HEK293 (cell line): ENCODE data around the gene MAP1LC3A.

Experiments
- GLIS1 ChIP-seq: fragments of 450-650 bp; formaldehyde crosslinking; IDR thresholded peaks from 2 replicates; pipeline ENCODE4 v1.5.1; 2016; ENCODE audit warnings: missing biosample characterization, missing genetic modification characterization
- KLF10 ChIP-seq: fragments of 450-650 bp; IDR thresholded peaks from 2 replicates; pipeline ENCODE4 v1.5.1; 2018; ENCODE audit warnings: missing biosample characterization, mild to moderate bottlenecking, missing genetic modification characterization
- MZF1 ChIP-seq: fragments of 450-650 bp; formaldehyde crosslinking; IDR thresholded peaks from 2 replicates; pipeline ENCODE4 v1.5.1; 2017; ENCODE audit warnings: missing biosample characterization, missing genetic modification characterization, borderline replicate concordance
- PRDM10 ChIP-seq: fragments of 450-650 bp; formaldehyde crosslinking; IDR thresholded peaks from 2 replicates; pipeline ENCODE4 v1.5.1; 2016; ENCODE audit warnings: missing biosample characterization, missing genetic modification characterization
- YY1 ChIP-seq: fragments of 450-650 bp; formaldehyde crosslinking; IDR thresholded peaks from 2 replicates; pipeline ENCODE4 v1.5.1; 2018; ENCODE audit warnings: missing biosample characterization, missing genetic modification characterization
- YY2 ChIP-seq: fragments of 450-650 bp; formaldehyde crosslinking; IDR thresholded peaks from 2 replicates; pipeline ENCODE4 v1.5.1; 2016; ENCODE audit warnings: missing biosample characterization, missing genetic modification characterization
- ZIC2 ChIP-seq: fragments of 450-650 bp; formaldehyde crosslinking; IDR thresholded peaks from 2 replicates; pipeline ENCODE4 v1.5.1; 2016; ENCODE audit warnings: missing biosample characterization, missing genetic modification characterization
- ZNF114 ChIP-seq: fragments of 450-650 bp; formaldehyde crosslinking; IDR thresholded peaks from 2 replicates; pipeline ENCODE4 v1.5.0; 2017; ENCODE audit warnings: missing biosample characterization, missing genetic modification characterization
- ZNF133 ChIP-seq: fragments of 450-650 bp; formaldehyde crosslinking; IDR thresholded peaks from 2 replicates; pipeline ENCODE4 v1.5.1; 2016; ENCODE audit warnings: missing biosample characterization, missing genetic modification characterization
- ZNF169 ChIP-seq: fragments of 450-650 bp; formaldehyde crosslinking; IDR thresholded peaks from 2 replicates; pipeline ENCODE4 v1.5.1; 2016; ENCODE audit warnings: missing biosample characterization, missing genetic modification characterization
- ZNF211 ChIP-seq: fragments of 450-650 bp; formaldehyde crosslinking; IDR thresholded peaks from 2 replicates; pipeline ENCODE4 v1.5.1; 2016; ENCODE audit warnings: low read depth, missing biosample characterization, missing genetic modification characterization
- ZNF223 ChIP-seq: fragments of 450-650 bp; formaldehyde crosslinking; IDR thresholded peaks from 2 replicates; pipeline ENCODE4 v1.5.1; 2016; ENCODE audit warnings: missing biosample characterization, missing genetic modification characterization
- ZNF26 ChIP-seq: fragments of 450-650 bp; formaldehyde crosslinking; IDR thresholded peaks from 2 replicates; pipeline ENCODE4 v1.5.1; 2016; ENCODE audit warnings: missing biosample characterization, missing genetic modification characterization
- ZNF274 ChIP-seq, 2 experiments: fragments of 200-500 bp in 1 of 2; fragments of 450-650 bp in 1 of 2; sonication (Bioruptor generic) in 1 of 2; formaldehyde crosslinking in 1 of 2; IDR thresholded peaks; 2 replicates each; pipeline versions ENCODE4 v1.5.1 to v1.6.1; 2014 to 2016; ENCODE audit warnings: borderline replicate concordance in 1 of 2, inconsistent platforms in 1 of 2, low read length in 1 of 2, missing biosample characterization in 1 of 2, missing genetic modification characterization in 1 of 2
- ZNF335 ChIP-seq: fragments of 450-650 bp; formaldehyde crosslinking; conservative IDR thresholded peaks from 2 replicates; pipeline ENCODE4 v1.5.1; 2016; ENCODE audit warnings: missing biosample characterization, missing genetic modification characterization
- ZNF433 ChIP-seq: fragments of 450-650 bp; formaldehyde crosslinking; IDR thresholded peaks from 2 replicates; pipeline ENCODE4 v1.5.1; 2016; ENCODE audit warnings: missing biosample characterization, missing genetic modification characterization, low read depth
- ZNF571 ChIP-seq: fragments of 450-650 bp; formaldehyde crosslinking; IDR thresholded peaks from 2 replicates; pipeline ENCODE4 v1.5.0; 2017; ENCODE audit warnings: missing biosample characterization, missing genetic modification characterization
- ZNF596 ChIP-seq: fragments of 450-650 bp; IDR thresholded peaks from 2 replicates; pipeline ENCODE4 v1.5.0; 2018; ENCODE audit warnings: missing biosample characterization, mild to moderate bottlenecking, missing genetic modification characterization, moderate library complexity
- ZNF621 ChIP-seq: fragments of 450-650 bp; formaldehyde crosslinking; IDR thresholded peaks from 2 replicates; pipeline ENCODE4 v1.5.1; 2017; ENCODE audit warnings: missing biosample characterization, missing genetic modification characterization
- ZNF664 ChIP-seq: fragments of 450-650 bp; formaldehyde crosslinking; IDR thresholded peaks from 2 replicates; pipeline ENCODE4 v1.5.1; 2016; ENCODE audit warnings: missing biosample characterization, missing genetic modification characterization
- ZNF776 ChIP-seq: fragments of 450-650 bp; formaldehyde crosslinking; IDR thresholded peaks from 2 replicates; pipeline ENCODE4 v1.5.0; 2017; ENCODE audit warnings: missing biosample characterization, missing genetic modification characterization, borderline replicate concordance
- TF ChIP-seq, protein P1 (sequence below): fragments of 450-650 bp; formaldehyde crosslinking; IDR thresholded peaks from 2 replicates; pipeline ENCODE4 v1.5.1; 2016; ENCODE audit warnings: missing biosample characterization, missing genetic modification characterization
- TF ChIP-seq, protein P2 (sequence below): fragments of 450-650 bp; formaldehyde crosslinking; IDR thresholded peaks from 2 replicates; pipeline ENCODE4 v1.5.1; 2016; ENCODE audit warnings: missing biosample characterization, missing genetic modification characterization
- TF ChIP-seq, protein P3 (sequence below): fragments of 450-650 bp; formaldehyde crosslinking; IDR thresholded peaks from 2 replicates; pipeline ENCODE4 v1.5.1; 2016; ENCODE audit warnings: missing biosample characterization, missing genetic modification characterization
- TF ChIP-seq, protein P4 (sequence below): fragments of 450-650 bp; formaldehyde crosslinking; IDR thresholded peaks from 2 replicates; pipeline ENCODE4 v1.5.1; 2016; ENCODE audit warnings: missing biosample characterization, missing genetic modification characterization, low read depth

Gene MAP1LC3A

DNA sequence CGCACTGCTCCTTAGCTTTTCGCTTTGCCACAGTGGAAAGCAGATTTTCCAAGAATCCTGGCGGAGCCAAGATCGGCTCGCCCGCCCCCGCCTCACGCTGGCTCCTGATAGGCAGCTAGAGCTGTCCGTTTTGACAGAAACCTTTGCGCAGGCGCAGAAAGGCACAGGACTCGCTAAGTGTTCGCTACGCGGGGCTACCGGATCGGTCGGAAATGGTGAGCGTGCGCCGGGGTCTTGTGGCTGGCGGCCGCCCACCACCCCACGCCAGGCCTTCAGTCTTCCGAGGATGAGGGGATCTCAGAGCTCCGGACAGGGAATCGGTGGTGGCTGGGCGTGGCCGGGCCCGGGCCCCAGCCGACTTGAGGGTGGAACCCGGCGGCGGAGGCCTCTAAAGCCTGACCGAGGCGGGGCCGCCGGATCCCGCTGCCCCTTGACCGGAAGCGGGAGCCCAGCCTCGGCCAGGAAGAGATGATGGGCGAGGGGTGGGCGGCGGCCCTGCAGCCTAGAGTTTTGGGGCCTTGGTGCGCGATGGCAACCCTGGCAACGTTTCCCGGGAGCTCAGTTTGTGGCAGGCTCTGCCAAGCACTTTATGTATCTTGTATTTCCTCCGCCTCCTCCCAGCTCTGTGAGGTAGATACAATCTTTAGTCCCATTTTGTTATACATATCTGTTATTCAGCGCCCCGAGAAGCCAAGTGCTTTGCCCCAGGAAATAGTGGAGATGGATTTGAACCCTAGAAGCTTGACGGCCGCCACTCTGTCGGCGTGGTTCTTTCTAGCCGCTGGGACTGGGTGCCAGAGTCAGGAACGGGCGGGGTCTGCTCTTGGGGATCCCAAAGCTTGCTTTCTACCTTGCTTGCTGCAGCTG lies 42.0 kb upstream of the MAP1LC3A start, which contains the start of gene DYNLRB1 (continued):
- TF ChIP-seq ZNF335 (tag by site-specific recombination), result peak; percentile 76
- no peak for TF ChIP-seq ZNF274 (IDR thresholded peaks at IDR 0.05; ENCODE audit: low read length)
- no peak for TF ChIP-seq ZNF274 (tag by site-specific recombination; IDR thresholded peaks at IDR 0.05; ENCODE audit: borderline replicate concordance)
- TF ChIP-seq PRDM10 (tag by site-specific recombination), result peak; percentile 89
- TF ChIP-seq YY1 (tag by site-specific recombination), result 0 out of 2 replicates have a peak, but pooled peaks have one; percentile 24
- TF ChIP-seq, protein P1, sequence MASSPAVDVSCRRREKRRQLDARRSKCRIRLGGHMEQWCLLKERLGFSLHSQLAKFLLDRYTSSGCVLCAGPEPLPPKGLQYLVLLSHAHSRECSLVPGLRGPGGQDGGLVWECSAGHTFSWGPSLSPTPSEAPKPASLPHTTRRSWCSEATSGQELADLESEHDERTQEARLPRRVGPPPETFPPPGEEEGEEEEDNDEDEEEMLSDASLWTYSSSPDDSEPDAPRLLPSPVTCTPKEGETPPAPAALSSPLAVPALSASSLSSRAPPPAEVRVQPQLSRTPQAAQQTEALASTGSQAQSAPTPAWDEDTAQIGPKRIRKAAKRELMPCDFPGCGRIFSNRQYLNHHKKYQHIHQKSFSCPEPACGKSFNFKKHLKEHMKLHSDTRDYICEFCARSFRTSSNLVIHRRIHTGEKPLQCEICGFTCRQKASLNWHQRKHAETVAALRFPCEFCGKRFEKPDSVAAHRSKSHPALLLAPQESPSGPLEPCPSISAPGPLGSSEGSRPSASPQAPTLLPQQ (tag by site-specific recombination), result no peak; the same call in 1 of the 2 replicates
- TF ChIP-seq ZNF223, result no peak
- TF ChIP-seq ZNF776, result no peak
- TF ChIP-seq, protein P2, sequence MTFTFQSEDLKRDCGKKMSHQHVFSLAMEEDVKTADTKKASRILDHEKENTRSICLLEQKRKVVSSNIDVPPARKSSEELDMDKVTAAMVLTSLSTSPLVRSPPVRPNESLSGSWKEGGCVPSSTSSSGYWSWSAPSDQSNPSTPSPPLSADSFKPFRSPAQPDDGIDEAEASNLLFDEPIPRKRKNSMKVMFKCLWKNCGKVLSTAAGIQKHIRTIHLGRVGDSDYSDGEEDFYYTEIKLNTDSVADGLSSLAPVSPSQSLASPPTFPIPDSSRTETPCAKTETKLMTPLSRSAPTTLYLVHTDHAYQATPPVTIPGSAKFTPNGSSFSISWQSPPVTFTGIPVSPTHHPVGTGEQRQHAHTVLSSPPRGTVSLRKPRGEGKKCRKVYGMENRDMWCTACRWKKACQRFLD, result no peak
- no peak for TF ChIP-seq ZNF114 (tag by site-specific recombination)
- TF ChIP-seq, protein P3, sequence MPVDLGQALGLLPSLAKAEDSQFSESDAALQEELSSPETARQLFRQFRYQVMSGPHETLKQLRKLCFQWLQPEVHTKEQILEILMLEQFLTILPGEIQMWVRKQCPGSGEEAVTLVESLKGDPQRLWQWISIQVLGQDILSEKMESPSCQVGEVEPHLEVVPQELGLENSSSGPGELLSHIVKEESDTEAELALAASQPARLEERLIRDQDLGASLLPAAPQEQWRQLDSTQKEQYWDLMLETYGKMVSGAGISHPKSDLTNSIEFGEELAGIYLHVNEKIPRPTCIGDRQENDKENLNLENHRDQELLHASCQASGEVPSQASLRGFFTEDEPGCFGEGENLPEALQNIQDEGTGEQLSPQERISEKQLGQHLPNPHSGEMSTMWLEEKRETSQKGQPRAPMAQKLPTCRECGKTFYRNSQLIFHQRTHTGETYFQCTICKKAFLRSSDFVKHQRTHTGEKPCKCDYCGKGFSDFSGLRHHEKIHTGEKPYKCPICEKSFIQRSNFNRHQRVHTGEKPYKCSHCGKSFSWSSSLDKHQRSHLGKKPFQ (tag by site-specific recombination), result no peak
- TF ChIP-seq ZNF26, result no peak
- no peak for TF ChIP-seq ZNF596 (tag by site-specific recombination)
- no peak for TF ChIP-seq GLIS1 (tag by site-specific recombination)
- TF ChIP-seq ZNF133, result no peak
- TF ChIP-seq ZNF621 (tag by site-specific recombination), result no peak
- TF ChIP-seq ZNF664 (tag by site-specific recombination), result no peak
- TF ChIP-seq YY2, result no peak
- TF ChIP-seq ZNF433, result no peak
- no peak for TF ChIP-seq ZNF571
- TF ChIP-seq, protein P4, sequence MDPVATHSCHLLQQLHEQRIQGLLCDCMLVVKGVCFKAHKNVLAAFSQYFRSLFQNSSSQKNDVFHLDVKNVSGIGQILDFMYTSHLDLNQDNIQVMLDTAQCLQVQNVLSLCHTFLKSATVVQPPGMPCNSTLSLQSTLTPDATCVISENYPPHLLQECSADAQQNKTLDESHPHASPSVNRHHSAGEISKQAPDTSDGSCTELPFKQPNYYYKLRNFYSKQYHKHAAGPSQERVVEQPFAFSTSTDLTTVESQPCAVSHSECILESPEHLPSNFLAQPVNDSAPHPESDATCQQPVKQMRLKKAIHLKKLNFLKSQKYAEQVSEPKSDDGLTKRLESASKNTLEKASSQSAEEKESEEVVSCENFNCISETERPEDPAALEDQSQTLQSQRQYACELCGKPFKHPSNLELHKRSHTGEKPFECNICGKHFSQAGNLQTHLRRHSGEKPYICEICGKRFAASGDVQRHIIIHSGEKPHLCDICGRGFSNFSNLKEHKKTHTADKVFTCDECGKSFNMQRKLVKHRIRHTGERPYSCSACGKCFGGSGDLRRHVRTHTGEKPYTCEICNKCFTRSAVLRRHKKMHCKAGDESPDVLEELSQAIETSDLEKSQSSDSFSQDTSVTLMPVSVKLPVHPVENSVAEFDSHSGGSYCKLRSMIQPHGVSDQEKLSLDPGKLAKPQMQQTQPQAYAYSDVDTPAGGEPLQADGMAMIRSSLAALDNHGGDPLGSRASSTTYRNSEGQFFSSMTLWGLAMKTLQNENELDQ (tag by site-specific recombination), result no peak
- TF ChIP-seq KLF10 (tag by site-specific recombination), result no peak
- no peak for TF ChIP-seq MZF1 (tag by site-specific recombination)
- no peak for TF ChIP-seq ZNF211 (tag by site-specific recombination)
- TF ChIP-seq ZNF169 (tag by site-specific recombination), result no peak
- no peak for TF ChIP-seq ZIC2 (tag by site-specific recombination)
